IPS-18a (cell line): Measurements from ENCODE around the gene ACSL1.
"Not testable (repeated sequence)": the region's sequence is repeated elsewhere in the genome, so short reads cannot be mapped to it uniquely, and the experiment has no call there.

Experiments
- H3K27ac ChIP-seq: one replicate; pipeline ENCODE4 v1.5.1; 2013; ENCODE audit warnings: low read length
- H3K27me3 ChIP-seq: one replicate; pipeline ENCODE4 v1.6.1; 2013; ENCODE audit warnings: mild to moderate bottlenecking, low read length; ENCODE audit not compliant: control insufficient read depth, insufficient read depth
- H3K36me3 ChIP-seq: one replicate; pipeline ENCODE4 v1.6.1; 2013; ENCODE audit warnings: low read depth, low read length; ENCODE audit not compliant: control insufficient read depth
- H3K4me1 ChIP-seq: one replicate; pipeline ENCODE4 v1.6.1; 2013; ENCODE audit warnings: low read depth, low read length; ENCODE audit not compliant: control insufficient read depth
- H3K4me3 ChIP-seq: one replicate; pipeline ENCODE4 v1.5.1; 2013; ENCODE audit warnings: low read length
- H3K9ac ChIP-seq: one replicate; pipeline ENCODE4 v1.6.1; 2013; ENCODE audit warnings: mild to moderate bottlenecking, low read length, moderate library complexity
- H3K9me3 ChIP-seq: one replicate; pipeline ENCODE4 v1.6.1; 2013; ENCODE audit warnings: low read depth, low read length; ENCODE audit not compliant: control insufficient read depth

ACSL1 gene

GRCh38 chr4:184745831-184746795 is 79.7 kb downstream of the ACSL1 start:
- peaks cover 8% of the 10 kb centered on the region for H3K27me3 ChIP-seq
- no peak overlapping the region for H3K9ac ChIP-seq
- H3K4me1 ChIP-seq, result peaks cover 23% of the 10 kb centered on the region
- no peaks in the 10 kb centered on the region for H3K36me3 ChIP-seq
- no peaks in the 10 kb centered on the region for H3K9me3 ChIP-seq
- no peak overlapping the region for H3K4me3 ChIP-seq
- no peak overlapping the region for H3K27ac ChIP-seq

DNA sequence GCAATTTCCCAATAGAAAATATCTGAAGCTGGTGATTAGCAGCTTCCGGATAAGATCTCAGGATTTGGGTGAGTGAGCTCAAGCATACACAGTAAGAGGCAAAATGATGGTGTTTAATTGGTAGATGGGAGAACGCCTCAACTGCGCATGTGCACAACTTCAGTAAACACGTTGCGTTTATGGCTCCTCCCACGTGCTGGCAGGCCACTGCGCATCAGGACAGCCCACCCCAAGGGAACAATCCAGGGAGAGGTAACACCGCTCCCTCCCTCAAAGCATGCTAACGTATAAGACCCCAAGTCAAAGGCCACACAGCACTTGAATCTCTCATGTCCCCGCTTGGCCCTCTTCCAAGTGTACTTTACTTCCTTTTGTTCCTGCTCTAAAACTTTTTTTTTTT is 81.5 kb downstream of the ACSL1 start:
- peaks cover 23% of the 10 kb centered on the region for H3K4me1 ChIP-seq

DNA sequence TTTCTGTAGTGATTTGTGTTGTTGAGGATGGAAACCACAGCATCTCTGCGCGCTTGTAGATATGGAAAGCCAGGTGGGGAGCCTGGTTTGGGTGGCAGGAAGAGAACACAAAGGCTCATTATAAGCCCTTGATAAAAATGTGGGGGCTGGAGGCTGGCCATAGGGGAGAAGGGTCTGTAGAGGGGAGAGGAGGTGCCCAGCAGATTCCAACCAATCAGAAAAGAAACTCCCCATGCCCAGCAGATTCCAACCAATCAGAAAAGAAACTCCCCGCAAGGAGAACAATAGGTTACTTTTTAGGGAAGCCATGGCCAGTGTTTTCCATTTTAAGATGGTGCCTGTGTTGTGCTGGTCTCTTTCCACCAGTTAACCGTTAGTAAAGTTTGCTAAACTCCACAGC is 82.1 kb downstream of the ACSL1 start:
- peaks cover 19% of the 10 kb centered on the region for H3K4me1 ChIP-seq
- H3K36me3 ChIP-seq, result no peaks in the 10 kb centered on the region
- no peak overlapping the region for H3K4me3 ChIP-seq
- H3K9me3 ChIP-seq, result no peaks in the 10 kb centered on the region
- no peak overlapping the region for H3K9ac ChIP-seq
- H3K27me3 ChIP-seq, result peaks cover 8% of the 10 kb centered on the region
- no peak overlapping the region for H3K27ac ChIP-seq

More for the DNA sequence above, 81.5 kb downstream of the ACSL1 start:
- Histone ChIP-seq H3K9me3 (no peaks in the 10 kb centered on the region), H3K9ac (no peak overlapping the region), H3K27ac (no peak overlapping the region), H3K36me3 (no peaks in the 10 kb centered on the region), H3K4me3 (no peak overlapping the region), H3K27me3 (peaks cover 8% of the 10 kb centered on the region)

- H3K27ac ChIP-seq, H3K27me3 ChIP-seq, H3K4me1 ChIP-seq, H3K4me3 ChIP-seq, H3K36me3 ChIP-seq, H3K9ac ChIP-seq, H3K9me3 ChIP-seq: not testable (repeated sequence)
Measured at GRCh38 chr4:184741651-184742050, 84.1 kb downstream of the ACSL1 start.

DNA sequence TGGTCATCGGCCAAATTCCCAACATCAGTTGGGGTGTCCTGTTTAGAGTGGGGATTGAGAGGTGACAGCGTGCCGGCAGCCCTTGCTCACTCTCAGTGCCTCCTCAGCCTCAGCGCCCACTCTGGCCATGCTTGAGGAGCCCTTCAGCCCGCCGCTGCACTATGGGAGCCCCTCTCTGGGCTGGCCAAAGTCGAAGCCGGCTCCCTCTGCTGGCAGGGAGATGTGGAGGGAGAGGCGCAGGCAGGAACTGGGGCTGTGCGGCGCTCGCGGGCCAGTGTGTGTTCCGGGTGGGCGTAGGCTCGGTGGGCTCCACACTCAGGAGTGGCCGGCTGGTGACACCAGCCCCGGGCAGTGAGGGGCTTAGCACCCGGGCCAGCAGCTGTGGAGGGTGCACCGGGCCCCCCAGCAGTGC is 84.8 kb downstream of the ACSL1 start:
- Histone ChIP-seq H3K36me3 (no peaks in the 10 kb centered on the region), H3K27ac (no peak overlapping the region), H3K27me3 (no peaks in the 10 kb centered on the region), H3K9ac (no peak overlapping the region), H3K9me3 (no peaks in the 10 kb centered on the region), H3K4me1 (peaks cover 1% of the 10 kb centered on the region), H3K4me3 (no peak overlapping the region)

GRCh38 chr4:184739575-184739974 is 86.2 kb downstream of the ACSL1 start:
- H3K4me1 ChIP-seq, H3K27ac ChIP-seq, H3K9ac ChIP-seq, H3K36me3 ChIP-seq, H3K9me3 ChIP-seq, H3K27me3 ChIP-seq, H3K4me3 ChIP-seq: not testable (repeated sequence)

DNA sequence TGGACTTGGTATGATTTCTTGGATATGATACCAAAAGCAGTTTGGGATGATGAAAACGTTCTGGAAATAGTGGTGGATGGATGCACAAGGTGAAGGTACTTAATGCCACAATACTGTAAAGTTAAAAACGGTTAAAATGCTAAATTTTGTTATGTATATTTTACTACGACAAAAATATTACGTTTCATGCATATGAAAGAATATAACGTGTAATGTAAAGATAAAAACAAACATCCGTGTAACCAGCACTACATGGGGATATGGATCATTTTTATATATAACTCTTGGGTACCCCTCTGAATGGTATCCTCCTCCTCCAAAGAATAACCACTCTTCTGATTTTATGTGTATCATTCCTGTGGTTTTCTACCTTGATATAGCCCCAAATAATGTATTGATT is 91.0 kb downstream of the ACSL1 start:
- Histone ChIP-seq H3K4me3 (peak overlapping the region; percentile 94), H3K27me3 (no peaks in the 10 kb centered on the region), H3K9ac (peak overlapping the region; percentile 43), H3K4me1 (peaks cover 16% of the 10 kb centered on the region), H3K9me3 (no peaks in the 10 kb centered on the region), H3K36me3 (peaks cover 16% of the 10 kb centered on the region), H3K27ac (no peak overlapping the region)

GRCh38 chr4:184733654-184734524 is 91.9 kb downstream of the ACSL1 start, which contains the start of gene CENPU:
TSS of gene CENPU (minus strand) at chr4:184734096. CDS start at chr4:184734062, 34 bp downstream.
- Histone ChIP-seq H3K27ac (peak within 1 kb of the TSS; percentile 85), H3K4me1 (peaks cover 16% of the 10 kb centered on the region)

DNA sequence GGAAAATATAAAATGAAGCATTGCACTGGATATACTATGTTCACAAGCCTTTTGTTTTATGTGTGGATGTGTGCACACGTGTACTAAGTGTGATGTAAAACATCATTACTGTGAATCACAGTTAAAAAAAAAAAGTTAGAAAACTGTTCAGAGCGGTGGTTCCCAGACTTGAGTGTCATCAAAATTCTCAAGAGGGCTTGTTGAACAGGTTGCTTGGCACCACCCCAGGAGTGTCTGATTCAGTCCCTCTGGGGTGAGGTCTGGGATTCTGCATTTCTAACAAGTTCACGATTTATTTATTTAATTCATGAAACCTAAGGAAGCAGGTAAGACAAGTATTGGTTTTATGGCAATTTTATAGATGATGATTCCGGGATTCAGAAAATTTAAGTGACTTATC is 93.6 kb downstream of the ACSL1 start:
- peaks cover 42% of the 10 kb centered on the region for H3K36me3 ChIP-seq
- peak overlapping the region; percentile 94 for H3K4me3 ChIP-seq
- peaks cover 16% of the 10 kb centered on the region for H3K4me1 ChIP-seq

More at GRCh38 chr4:184733654-184734524, 91.9 kb downstream of the ACSL1 start, which contains the start of gene CENPU:
- H3K4me3 ChIP-seq, result peak within 1 kb of the TSS; percentile 94
- H3K27me3 ChIP-seq, result no peaks in the 10 kb centered on the region
- H3K36me3 ChIP-seq, result peaks cover 25% of the 10 kb centered on the region
- peak within 1 kb of the TSS; percentile 99 for H3K9ac ChIP-seq
- no peaks in the 10 kb centered on the region for H3K9me3 ChIP-seq

DNA sequence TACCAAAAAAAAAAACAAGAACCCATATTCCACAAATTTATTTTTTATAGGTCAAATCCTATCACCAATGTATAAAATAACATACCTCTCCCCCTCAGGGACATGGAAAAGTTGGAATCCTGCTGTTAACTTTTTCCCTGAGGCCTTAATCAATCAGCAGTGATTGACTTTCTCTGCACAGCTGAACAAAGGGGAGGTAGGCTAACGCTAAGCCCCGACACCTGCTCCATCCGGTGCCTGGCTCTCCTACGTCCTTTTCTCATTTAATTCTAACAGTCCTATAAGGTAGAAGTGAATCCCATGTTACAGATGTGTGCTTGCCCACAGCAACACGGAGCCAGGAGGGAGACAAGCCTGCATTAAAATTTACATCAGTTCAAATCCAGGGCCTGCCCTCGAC is 94.7 kb downstream of the ACSL1 start:
- no peaks in the 10 kb centered on the region for H3K27me3 ChIP-seq
- no peak overlapping the region for H3K9ac ChIP-seq
- no peaks in the 10 kb centered on the region for H3K9me3 ChIP-seq
- H3K4me3 ChIP-seq, result no peak overlapping the region
- peaks cover 16% of the 10 kb centered on the region for H3K4me1 ChIP-seq
- no peak overlapping the region for H3K27ac ChIP-seq
- peaks cover 48% of the 10 kb centered on the region for H3K36me3 ChIP-seq

More for the DNA sequence above, 93.6 kb downstream of the ACSL1 start:
- no peak overlapping the region for H3K27ac ChIP-seq
- H3K27me3 ChIP-seq, result no peaks in the 10 kb centered on the region
- no peaks in the 10 kb centered on the region for H3K9me3 ChIP-seq
- peak overlapping the region; percentile 99 for H3K9ac ChIP-seq

GRCh38 chr4:184729946-184730345 is 95.8 kb downstream of the ACSL1 start:
- Histone ChIP-seq H3K4me1 (peaks cover 15% of the 10 kb centered on the region), H3K9ac (no peak overlapping the region), H3K4me3 (no peak overlapping the region), H3K36me3 (peaks cover 59% of the 10 kb centered on the region), H3K27me3 (no peaks in the 10 kb centered on the region), H3K27ac (no peak overlapping the region), H3K9me3 (no peaks in the 10 kb centered on the region)
